Measurements from ENCODE around the gene SPOPL.

- TF ChIP-seq CTCF (IDR thresholded peaks at IDR 0.05) (no peak), ZFX (IDR thresholded peaks at IDR 0.05; ENCODE audit: borderline replicate concordance) (no peak)
These were observed 4.3 kb upstream of the SPOPL start for GRCh38 chr2:138497294-138497693.

All from 22Rv1 (cell line).